NT2/D1 (cell line): ENCODE data around the gene GPC6.

Experiments used
- DNase-seq: peaks from one replicate; pipeline ENCODE4 v3.0.0-alpha.2; 2011; ENCODE audit warnings: low read depth, low spot score
- H3K27me3 ChIP-seq: 2 replicates; pipeline ENCODE4 v1.6.0; 2011; ENCODE audit warnings: mild to moderate bottlenecking; ENCODE audit not compliant: insufficient read length, insufficient read depth
- H3K36me3 ChIP-seq: 2 replicates; pipeline ENCODE4 v1.6.1; 2011; ENCODE audit warnings: mild to moderate bottlenecking, low read length, mixed read lengths; ENCODE audit not compliant: insufficient read depth, insufficient read length
- H3K4me1 ChIP-seq: 2 replicates; pipeline ENCODE4 v1.5.1; 2011; ENCODE audit not compliant: insufficient read depth, insufficient read length
- H3K4me3 ChIP-seq: 2 replicates; pipeline ENCODE4 v1.5.1; 2011; ENCODE audit warnings: low read depth; ENCODE audit not compliant: insufficient read length
- H3K9ac ChIP-seq: 2 replicates; pipeline ENCODE4 v1.6.0; 2011; ENCODE audit warnings: low read depth; ENCODE audit not compliant: insufficient read length
- H3K9me3 ChIP-seq: 2 replicates; pipeline ENCODE4 v1.5.1; 2011; ENCODE audit warnings: mild to moderate bottlenecking, low read length; ENCODE audit not compliant: insufficient read depth
- SUZ12 ChIP-seq: IDR thresholded peaks from 2 replicates; pipeline ENCODE4 v1.6.1; 2011; ENCODE audit not compliant: insufficient read length, insufficient read depth; ENCODE audit errors: extremely low read depth
- YY1 ChIP-seq: IDR thresholded peaks from 2 replicates; pipeline ENCODE4 v1.6.1; 2011; ENCODE audit not compliant: insufficient read length, insufficient read depth
- ZNF274 ChIP-seq: IDR thresholded peaks from 2 replicates; pipeline ENCODE4 v1.6.1; 2011; ENCODE audit warnings: mild to moderate bottlenecking, low read depth, low read length

The GPC6 gene

GRCh38 chr13:93343097-93343496, 116.5 kb downstream of the GPC6 start:
- TF ChIP-seq YY1 (no peak), SUZ12 (no peak), ZNF274 (no peak)
- Histone ChIP-seq H3K9me3 (no peaks in the 10 kb centered on the region), H3K27me3 (no peaks in the 10 kb centered on the region), H3K4me3 (no peak overlapping the region), H3K4me1 (no peaks in the 10 kb centered on the region), H3K36me3 (no peaks in the 10 kb centered on the region), H3K9ac (no peak overlapping the region)
- DNase-seq, result no peak

GRCh38 chr13:93344048-93344705, 117.6 kb downstream of the GPC6 start:
- no peak overlapping the region for H3K9ac ChIP-seq
- no peaks in the 10 kb centered on the region for H3K9me3 ChIP-seq
- no peak overlapping the region for H3K4me3 ChIP-seq
- TF ChIP-seq YY1 (no peak), SUZ12 (no peak), ZNF274 (no peak)
- H3K27me3 ChIP-seq, result no peaks in the 10 kb centered on the region
- DNase-seq, result no peak
- H3K4me1 ChIP-seq, result no peaks in the 10 kb centered on the region
- no peaks in the 10 kb centered on the region for H3K36me3 ChIP-seq

- no peaks in the 10 kb centered on the region for H3K27me3 ChIP-seq
- H3K36me3 ChIP-seq, result no peaks in the 10 kb centered on the region
- no peak overlapping the region for H3K4me3 ChIP-seq
- TF ChIP-seq SUZ12 (no peak), YY1 (no peak), ZNF274 (no peak)
- no peaks in the 10 kb centered on the region for H3K9me3 ChIP-seq
- no peaks in the 10 kb centered on the region for H3K4me1 ChIP-seq
- H3K9ac ChIP-seq, result no peak overlapping the region
- no peak for DNase-seq
Measured at GRCh38 chr13:93345024-93345423, 118.4 kb downstream of the GPC6 start.

GRCh38 chr13:93345770-93346169, 119.2 kb downstream of the GPC6 start:
- no peak overlapping the region for H3K9ac ChIP-seq
- no peaks in the 10 kb centered on the region for H3K4me1 ChIP-seq
- H3K4me3 ChIP-seq, result no peak overlapping the region
- H3K9me3 ChIP-seq, result no peaks in the 10 kb centered on the region
- TF ChIP-seq ZNF274, result no peak
- H3K36me3 ChIP-seq, result no peaks in the 10 kb centered on the region
- no peak for DNase-seq
- no peaks in the 10 kb centered on the region for H3K27me3 ChIP-seq

- H3K27me3 ChIP-seq, result no peaks in the 10 kb centered on the region
- H3K4me1 ChIP-seq, result no peaks in the 10 kb centered on the region
- no peak overlapping the region for H3K9ac ChIP-seq
- no peaks in the 10 kb centered on the region for H3K9me3 ChIP-seq
- no peaks in the 10 kb centered on the region for H3K36me3 ChIP-seq
- DNase-seq, result no peak
- H3K4me3 ChIP-seq, result no peak overlapping the region
- no peak for TF ChIP-seq YY1
- TF ChIP-seq ZNF274, result no peak
- no peak for TF ChIP-seq SUZ12
Measured at GRCh38 chr13:93352616-93353015, 126.0 kb downstream of the GPC6 start.

- TF ChIP-seq SUZ12, result no peak
- TF ChIP-seq ZNF274, result no peak
- TF ChIP-seq YY1, result no peak
- H3K27me3 ChIP-seq, result no peaks in the 10 kb centered on the region
- H3K9ac ChIP-seq, result no peak overlapping the region
- H3K9me3 ChIP-seq, result no peaks in the 10 kb centered on the region
- H3K4me1 ChIP-seq, result no peaks in the 10 kb centered on the region
- DNase-seq, result no peak
- H3K36me3 ChIP-seq, result no peaks in the 10 kb centered on the region
- H3K4me3 ChIP-seq, result no peak overlapping the region
Measured at GRCh38 chr13:93355094-93355493, 128.5 kb downstream of the GPC6 start.

- Histone ChIP-seq H3K4me1 (no peaks in the 10 kb centered on the region), H3K27me3 (no peaks in the 10 kb centered on the region), H3K9me3 (no peaks in the 10 kb centered on the region), H3K36me3 (no peaks in the 10 kb centered on the region), H3K9ac (no peak overlapping the region), H3K4me3 (no peak overlapping the region)
- DNase-seq, result no peak
- TF ChIP-seq SUZ12, result no peak
- TF ChIP-seq YY1, result no peak
- TF ChIP-seq ZNF274, result no peak
Measured at GRCh38 chr13:93356469-93356868, 129.9 kb downstream of the GPC6 start.

- Histone ChIP-seq H3K36me3 (no peaks in the 10 kb centered on the region), H3K9ac (no peak overlapping the region), H3K27me3 (no peaks in the 10 kb centered on the region), H3K9me3 (no peaks in the 10 kb centered on the region), H3K4me3 (no peak overlapping the region), H3K4me1 (no peaks in the 10 kb centered on the region)
- no peak for TF ChIP-seq SUZ12
- TF ChIP-seq YY1, result no peak
- no peak for TF ChIP-seq ZNF274
- no peak for DNase-seq
Measured at GRCh38 chr13:93360021-93360420, 133.4 kb downstream of the GPC6 start.
